NCI-H187 treated with DMSO at 0.1 percent for 48 hours (cell line): ENCODE results near the gene CLIC6.
A peak's percentile ranks its signal among the peaks of the same experiment; 100 is the strongest.
"Not testable (repeated sequence)": the region's sequence is repeated elsewhere in the genome, so short reads cannot be mapped to it uniquely, and the experiment has no call there.

ENCODE experiments used
- DNase-seq: peaks from one replicate; lab custom pipeline; 2025; lab: John Stamatoyannopoulos, UW

Gene CLIC6

GRCh38 chr21:34692458-34693020 lies 23.7 kb downstream of the CLIC6 start:
- DNase-seq: peak; percentile 21

- peak; percentile 59 for DNase-seq
These were observed 24.5 kb downstream of the CLIC6 start for GRCh38 chr21:34693192-34693810.

- no peak for DNase-seq
These were observed 26.6 kb downstream of the CLIC6 start for GRCh38 chr21:34695434-34695833.

- no peak for DNase-seq
These were observed 27.3 kb downstream of the CLIC6 start for GRCh38 chr21:34696121-34696520.

GRCh38 chr21:34697826-34698225 lies 29.0 kb downstream of the CLIC6 start:
- no peak for DNase-seq

GRCh38 chr21:34698270-34699015 lies 29.6 kb downstream of the CLIC6 start:
- no peak for DNase-seq

- DNase-seq: no peak
These were observed 31.8 kb downstream of the CLIC6 start for GRCh38 chr21:34700605-34701004.

- DNase-seq: no peak
These were observed 32.9 kb downstream of the CLIC6 start for GRCh38 chr21:34701726-34702125.

GRCh38 chr21:34702341-34703170 lies 33.8 kb downstream of the CLIC6 start:
- no peak for DNase-seq

- DNase-seq: no peak
These were observed 34.8 kb downstream of the CLIC6 start for GRCh38 chr21:34703571-34703970.

GRCh38 chr21:34704119-34704518 lies 35.3 kb downstream of the CLIC6 start:
- no peak for DNase-seq

- DNase-seq: no peak
These were observed 36.2 kb downstream of the CLIC6 start for GRCh38 chr21:34705011-34705410.

- no peak for DNase-seq
These were observed 37.5 kb downstream of the CLIC6 start for GRCh38 chr21:34706337-34706736.

GRCh38 chr21:34707876-34708325 lies 39.1 kb downstream of the CLIC6 start:
- no peak for DNase-seq

GRCh38 chr21:34713621-34714020 lies 44.8 kb downstream of the CLIC6 start:
- no peak for DNase-seq

- DNase-seq: no peak
These were observed 46.7 kb downstream of the CLIC6 start for GRCh38 chr21:34715518-34715917.

GRCh38 chr21:34715985-34716596 lies 47.3 kb downstream of the CLIC6 start:
- no peak for DNase-seq

GRCh38 chr21:34718529-34718928 lies 49.7 kb downstream of the CLIC6 start:
- DNase-seq: not testable (repeated sequence)

GRCh38 chr21:34722684-34723300 lies 54.0 kb downstream of the CLIC6 start:
- no peak for DNase-seq

- no peak for DNase-seq
These were observed 55.5 kb downstream of the CLIC6 start for GRCh38 chr21:34724131-34724856.

GRCh38 chr21:34724857-34725195 lies 56.0 kb downstream of the CLIC6 start:
- DNase-seq: no peak
